GM21619 (cell line): ENCODE data around the gene SMYD2.
A peak's percentile ranks its signal among the peaks of the same experiment; 100 is the strongest.
"Not testable (repeated sequence)": the region's sequence is repeated elsewhere in the genome, so short reads cannot be mapped to it uniquely, and the experiment has no call there.

Experiments used
- ATAC-seq: cut with Tn5 transposase; IDR thresholded peaks from one replicate; pipeline ENCODE4 v1.9.1; 2021; ENCODE audit not compliant: unreplicated experiment

SMYD2 gene

DNA sequence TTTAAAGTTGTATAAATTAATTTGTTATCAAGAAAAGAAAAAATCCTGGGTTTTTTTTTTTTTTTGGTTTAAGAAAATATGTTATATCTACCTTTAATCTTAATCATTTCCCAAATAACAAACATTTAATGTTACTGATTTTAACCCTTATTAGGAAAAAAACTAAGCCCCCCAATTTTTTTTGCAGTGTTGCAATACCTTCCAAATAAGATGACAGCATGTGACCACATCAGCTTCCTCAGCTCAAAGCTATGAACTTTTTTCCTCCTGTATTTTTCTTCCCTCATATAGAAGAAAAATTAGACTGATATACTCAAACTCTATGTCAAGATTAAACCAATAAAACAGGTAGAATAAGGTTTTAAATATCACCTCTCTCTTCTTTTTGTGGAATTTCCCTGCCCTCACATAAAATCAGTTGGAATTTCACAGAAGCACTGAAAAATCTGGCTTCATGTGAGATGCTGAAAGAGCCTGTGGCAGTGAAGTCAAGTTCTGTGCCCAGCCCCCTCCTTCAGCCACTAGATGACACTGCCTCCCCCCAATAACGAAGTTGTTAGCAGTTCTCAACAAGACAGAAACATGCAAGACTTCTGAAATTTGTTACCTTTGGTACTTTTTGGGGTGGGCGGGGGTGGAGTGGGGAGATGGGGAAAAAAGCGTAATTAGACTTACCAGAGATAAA is 9.6 kb upstream of the SMYD2 start:
- no peak for ATAC-seq

DNA sequence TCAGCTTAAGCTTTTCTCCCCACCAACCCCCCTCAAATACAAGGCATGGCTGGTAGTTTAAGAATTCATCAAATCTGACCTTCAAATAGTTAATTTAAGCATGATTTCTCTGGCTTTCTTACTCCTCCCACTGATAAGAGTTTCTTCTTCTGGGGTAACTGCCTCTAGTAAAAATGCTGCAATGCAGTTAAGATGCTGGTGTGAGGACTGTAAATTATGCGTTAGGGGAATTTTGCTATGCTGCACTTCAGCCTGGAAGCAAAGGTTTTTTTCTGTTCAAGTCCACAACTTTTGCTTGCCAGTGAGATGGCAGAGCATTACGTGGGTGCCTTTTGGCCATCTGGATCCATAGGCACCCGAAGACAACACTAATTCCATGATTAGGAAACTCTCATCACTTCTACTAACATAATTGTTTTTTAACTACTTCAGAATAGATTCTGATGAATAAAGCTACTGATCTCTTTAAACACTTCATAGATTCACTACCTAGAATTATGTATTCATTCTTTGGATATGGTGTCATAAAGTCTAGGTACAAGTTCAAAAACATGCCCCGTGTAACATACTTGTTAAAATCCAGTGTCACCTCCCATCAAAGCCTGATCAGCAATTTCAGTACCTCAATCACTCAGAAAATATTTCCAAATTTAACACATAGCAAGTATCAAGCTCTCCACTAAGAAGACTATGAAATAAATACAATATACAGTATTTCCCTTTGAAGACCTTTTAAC is 8.8 kb upstream of the SMYD2 start:
- ATAC-seq = no peak

DNA sequence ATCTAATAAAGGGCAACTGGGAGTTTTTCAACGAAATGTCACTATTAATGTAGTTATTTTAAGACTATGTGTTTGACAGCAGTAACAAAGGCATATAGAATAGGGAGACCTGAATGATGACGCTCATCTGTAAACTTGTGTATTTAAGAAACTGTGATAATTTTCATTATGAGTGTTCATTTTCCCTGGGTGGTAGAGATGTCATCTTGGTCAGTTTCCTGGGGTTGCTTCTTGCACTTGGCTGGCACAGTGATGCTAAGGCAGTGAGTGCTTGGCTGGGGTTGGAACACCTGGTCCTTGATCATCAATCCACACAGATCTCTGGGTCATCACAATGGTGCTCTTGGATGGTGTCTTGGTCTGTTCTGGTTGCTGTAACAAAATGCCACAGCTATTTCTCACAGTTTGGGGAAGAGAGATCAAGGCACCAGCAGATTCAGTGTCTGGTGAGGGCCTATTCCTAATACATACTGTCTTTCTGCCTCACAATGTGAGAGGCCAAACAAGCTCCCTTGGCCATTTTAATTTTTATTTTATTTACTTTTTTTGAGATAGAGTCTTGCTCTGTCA is 7.9 kb upstream of the SMYD2 start:
- no peak for ATAC-seq

DNA sequence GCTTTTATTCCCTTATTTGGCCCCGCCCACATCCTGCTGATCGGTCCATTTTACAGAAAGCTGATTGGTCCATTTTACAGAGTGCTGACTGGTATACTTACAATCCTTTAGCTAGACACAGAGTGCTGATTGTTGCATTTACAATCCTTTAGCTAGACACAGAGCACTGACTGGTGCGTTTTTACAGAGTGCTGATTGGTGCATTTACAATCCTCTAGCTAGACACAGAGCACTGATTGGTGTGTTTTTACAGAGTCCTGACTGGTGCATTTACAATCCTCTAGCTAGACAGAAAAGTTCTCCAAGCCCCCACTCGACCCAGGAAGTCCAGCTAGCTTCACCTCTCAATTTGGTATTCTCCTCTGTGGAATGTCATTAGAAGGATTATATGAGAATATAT is 5.3 kb upstream of the SMYD2 start:
- not testable (repeated sequence) for ATAC-seq

DNA sequence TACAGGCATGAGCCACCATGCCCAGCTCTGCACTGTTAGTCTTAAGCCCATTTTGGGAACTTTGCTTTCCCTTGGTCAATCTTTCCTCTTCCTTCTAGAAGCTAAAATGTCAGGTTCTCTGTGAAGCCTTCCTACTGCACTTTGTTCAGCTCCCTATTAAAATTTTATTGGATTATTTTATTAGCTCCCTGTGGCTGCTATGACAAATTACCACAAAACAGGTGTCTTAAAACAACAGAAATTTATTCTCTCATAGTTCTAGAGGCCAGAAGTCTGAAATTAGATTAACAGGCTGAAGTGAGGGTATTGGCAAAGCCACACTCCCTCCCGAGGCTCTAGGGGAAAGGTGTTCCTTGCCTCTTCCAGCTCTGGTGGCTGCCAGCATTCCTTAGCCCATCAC is 4.2 kb upstream of the SMYD2 start:
- no peak for ATAC-seq

DNA sequence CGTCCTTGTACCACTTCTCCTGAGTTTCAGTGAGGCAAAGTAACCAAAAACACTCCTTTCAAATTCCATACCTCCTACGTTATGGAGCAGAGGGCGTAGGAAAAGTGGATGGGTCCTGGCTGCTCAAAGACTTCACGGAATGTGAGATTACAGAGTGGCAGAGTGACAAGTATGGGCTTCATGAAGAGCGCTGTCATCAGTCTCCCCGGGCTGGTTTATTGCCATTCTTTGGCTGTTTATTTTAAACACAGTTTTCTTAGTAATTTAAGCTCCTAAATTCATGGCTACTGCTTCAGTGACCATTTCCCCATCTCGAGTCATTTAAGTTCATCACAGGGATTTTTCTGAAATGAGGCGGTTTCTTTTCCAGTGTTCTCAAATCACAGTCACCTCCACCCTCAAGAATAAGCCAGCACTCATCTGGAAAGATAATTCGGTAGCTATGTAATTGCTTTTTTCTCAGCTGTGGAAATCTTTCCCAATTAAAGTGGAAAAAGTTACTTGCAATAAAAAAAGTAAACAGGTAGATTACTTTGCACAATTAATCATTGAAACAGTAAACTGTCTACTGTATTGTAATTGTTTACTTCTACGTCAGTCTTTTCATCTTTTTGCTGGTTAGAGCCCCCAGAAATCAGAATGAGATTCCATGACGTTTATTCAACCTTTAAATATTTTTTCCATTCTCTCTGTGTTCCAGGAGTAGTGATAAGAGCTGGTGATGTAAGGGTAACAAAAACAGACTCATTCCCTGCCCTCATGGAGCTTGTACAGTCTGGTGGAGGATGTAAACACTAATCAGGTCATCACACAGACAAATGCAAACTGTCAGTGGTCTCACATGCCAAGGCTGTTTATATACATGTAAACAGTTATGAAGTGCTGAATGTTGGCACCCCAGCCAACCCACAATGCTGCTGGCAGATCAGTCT is 3.0 kb upstream of the SMYD2 start:
- no peak for ATAC-seq

DNA sequence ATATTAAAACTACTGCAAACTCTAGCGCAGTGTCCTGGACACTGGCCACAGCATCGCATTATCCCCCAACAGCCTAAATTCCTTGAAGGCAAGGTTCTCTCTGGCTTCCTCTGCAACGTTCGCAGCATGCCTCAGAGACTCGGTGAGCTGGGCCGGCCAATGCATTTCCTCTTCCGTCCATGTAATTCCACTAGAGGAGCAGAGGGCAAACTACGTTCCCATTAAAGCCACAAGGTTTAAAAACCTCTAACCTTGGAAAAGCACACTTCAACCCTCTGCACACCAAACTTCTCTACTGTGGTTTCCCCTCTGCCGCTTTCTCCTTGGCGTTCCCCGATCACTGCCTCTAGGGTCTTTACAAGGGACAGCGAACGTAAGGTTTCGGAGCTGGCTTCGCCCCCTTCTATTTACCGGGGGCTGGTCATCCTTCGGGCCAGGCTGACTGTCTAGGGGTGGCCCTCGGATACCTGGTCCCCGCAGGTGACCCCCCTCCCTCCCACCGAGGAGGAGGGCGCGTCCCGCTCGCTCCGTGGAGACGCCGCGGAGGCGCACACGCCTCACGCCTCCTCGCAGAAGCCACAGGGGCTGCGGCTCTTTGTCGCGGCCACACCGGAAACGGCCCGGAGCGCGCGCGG is 456 bp upstream of the SMYD2 start:
- ATAC-seq = peak; percentile 51

DNA sequence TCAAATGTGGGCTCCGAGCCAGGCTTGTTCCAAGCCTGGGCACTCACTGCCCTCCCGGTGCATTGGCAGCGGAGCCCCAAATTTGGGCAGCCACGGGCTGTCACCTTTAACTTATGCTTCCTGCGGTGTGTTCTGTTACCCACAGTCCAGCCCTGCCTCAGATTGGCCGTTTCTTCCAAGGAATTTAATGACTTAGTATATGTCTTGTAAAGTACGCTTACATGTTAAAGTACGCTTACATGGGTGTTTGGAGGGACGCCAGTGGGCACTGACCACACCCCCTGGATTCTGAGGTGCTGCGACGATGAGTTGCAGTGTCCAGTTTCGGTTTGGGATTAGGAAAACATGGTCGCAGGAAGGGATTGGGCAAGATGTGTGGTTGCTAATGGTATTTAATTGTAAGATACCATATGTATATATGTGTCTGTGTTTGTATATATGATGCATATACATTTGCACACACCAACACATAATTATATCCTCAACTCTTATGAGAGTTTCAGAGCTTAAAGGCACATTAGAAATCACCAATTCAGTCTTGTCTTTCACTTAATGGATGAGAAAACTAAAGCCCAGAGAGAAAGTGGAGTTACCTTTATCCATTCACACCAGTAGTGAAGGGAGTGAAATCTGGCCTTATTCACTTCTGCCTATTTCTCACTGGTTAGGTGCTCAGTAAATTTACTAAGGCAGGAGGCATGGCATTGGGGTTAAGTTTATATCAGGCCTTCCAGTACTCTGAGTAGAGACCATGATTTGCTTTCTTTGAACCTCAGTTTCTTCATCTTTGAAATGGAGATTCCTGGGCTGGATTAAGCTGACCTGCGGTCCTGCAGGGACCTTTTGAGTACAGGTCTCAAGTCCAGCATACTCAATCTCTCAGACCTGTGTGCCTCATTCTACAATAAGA is 1.0 kb downstream of the SMYD2 start:
- ATAC-seq = no peak

DNA sequence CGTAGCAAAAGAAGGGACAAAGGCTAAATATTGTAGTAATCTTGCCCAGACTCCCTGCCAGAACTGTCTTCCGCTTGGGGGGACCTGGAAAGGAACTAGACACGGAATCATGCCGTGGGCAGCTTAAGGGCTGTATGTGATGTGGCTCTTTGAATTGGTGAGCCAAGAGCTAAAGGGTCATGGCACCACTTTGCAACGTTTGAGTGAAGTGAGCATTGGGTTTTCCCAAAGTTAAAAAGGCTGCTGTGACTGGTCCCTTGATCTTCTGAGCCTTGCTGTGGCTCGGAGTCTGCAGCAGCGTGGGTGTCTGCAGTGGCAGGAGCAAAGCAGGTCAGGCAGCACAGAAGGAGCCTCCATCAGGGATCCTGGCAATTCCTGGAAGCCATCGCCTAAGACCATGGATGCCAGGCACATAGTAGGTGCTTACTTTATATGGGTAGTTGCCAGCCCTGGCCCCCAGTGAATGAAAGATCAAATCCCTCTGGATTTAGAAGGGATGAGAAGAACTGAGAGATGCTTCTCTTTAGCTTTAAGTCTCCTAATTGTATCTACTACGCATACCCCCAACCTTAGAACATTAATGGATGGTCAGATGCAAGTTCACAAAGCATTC is 1.8 kb downstream of the SMYD2 start:
- no peak for ATAC-seq

DNA sequence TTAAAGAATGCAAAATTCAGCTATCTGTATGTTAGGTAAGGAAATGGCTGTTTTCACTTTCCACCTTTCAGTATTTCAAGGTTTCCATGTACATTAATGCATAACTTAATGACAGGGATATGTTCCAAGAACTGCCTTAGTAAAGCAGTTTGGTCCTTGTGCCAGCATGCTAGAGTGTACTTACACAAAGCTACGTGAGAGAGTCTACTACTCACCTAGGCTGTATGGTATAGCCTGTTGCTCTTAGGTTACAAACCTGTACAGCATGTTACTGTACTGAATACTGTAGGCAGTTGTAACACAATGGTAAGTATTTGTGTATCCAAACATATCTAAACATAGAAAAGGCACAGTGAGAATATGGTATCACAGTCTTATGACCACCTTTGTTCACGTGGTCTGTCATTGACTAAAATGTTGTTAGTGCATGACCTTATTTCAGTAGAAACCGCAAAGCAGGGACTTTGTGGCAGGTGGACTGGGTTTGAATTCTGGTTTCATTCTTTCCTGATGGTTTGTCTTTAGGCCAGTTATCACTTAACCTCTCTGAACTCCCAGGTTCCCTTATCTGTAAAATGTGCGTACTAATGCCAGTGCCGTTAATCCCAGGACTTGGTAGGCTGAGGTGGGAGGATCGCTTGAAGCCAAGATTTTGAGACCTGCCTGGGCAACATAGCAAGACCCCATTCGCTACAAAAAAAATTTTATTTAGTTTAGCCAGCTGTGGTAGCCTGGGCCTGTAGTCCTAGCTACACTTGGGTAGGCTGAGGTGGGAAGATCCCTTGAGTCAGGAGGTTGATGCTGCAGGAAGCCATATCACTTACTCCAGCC is 4.9 kb downstream of the SMYD2 start:
- no peak for ATAC-seq

DNA sequence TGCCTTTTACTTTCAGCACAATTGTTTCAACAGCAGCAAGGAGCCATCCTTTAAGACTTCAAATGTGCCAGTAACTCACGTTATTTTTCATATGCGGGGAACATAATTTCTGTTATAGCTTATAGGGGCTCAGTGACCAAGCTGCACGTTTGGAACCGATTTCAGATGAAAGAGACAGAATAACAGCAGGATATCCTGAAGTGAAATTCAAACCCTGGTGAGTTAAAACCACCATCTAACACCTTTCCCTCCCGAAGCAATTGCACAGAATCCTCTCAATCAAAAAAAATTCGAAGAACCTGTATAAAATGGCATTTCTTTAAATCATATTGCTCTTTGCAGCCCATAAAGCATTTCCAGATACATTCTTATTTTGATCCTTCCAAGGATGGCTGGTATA is 6.9 kb downstream of the SMYD2 start:
- no peak for ATAC-seq

DNA sequence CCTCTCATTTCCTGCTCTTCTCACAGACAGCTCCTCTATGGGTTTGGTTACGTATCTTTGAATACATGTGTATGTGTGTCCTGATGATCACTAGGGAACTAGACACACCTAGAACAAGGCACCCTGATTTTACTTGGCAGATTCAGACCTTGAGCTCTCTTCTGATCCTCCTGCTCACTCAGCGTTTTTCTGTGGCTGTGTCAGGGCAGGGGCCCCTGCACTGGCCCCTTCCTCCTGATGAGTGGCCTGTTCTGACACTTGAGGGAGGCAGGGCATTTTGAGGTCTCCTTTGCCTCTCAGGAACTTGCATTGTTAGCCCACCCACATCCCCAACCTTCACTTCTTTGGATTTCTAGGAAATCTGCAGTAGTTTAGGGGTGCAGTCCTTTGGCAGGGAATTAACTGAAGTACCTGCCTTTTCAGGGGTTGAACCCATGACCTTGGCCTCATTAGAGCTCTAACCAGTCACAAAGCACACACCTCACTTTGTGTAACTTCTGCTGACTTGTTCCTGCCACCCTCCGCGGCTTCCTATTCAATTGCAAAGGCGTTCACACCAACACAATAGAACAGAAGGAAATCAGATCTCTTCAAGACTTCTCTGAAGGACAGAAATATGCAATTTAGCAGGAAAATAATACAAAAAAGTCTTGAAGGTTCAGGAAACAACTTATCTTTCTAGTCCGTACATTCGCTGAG is 8.8 kb downstream of the SMYD2 start:
- ATAC-seq = no peak

DNA sequence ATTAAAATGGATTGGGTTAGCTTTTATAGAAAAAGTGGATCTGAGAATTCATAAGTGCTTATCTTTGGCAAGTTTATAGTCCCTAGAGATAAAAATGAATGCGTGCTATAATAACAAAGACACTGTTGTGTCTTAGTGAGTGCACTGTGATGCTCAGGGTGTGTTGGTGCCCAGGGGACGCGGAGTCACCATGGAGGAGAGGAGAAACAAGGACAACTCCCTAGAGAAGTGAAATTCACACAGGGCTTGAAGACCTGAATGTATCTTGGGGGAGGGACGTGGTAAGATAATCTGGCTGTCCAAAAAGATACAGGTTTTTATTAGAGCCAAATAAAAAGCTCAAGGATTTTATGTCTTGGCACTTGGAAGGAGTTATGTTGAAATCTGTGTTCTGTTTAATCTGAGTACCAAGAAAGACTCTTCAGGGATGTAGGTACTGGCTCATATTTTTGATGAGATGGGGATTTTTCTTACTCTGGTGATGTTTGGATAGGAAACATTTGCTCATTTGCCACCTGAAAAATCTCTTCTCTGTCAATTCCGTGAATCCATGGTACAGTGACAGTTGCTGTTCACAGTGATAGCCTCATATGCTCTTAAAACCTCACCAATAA is 9.6 kb downstream of the SMYD2 start:
- ATAC-seq = no peak

DNA sequence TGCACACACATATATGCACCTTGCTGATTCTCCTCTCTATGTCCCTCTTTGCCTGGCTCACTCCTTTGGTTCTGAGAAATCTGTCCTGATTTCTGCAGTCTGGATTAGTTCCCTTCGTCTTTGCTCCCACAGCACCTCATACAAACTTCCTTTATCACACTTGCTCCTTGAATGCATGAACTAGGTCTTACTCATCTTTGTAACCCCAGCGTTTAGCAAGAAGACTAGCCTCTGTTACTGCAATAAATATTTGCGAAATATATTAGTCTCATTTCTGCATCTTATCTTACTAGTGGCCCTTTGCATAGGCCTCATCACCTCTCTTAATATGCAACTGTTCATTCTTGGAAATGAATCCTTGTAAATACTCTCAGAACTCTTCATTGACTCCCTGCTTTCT is 11.4 kb downstream of the SMYD2 start:
- no peak for ATAC-seq

DNA sequence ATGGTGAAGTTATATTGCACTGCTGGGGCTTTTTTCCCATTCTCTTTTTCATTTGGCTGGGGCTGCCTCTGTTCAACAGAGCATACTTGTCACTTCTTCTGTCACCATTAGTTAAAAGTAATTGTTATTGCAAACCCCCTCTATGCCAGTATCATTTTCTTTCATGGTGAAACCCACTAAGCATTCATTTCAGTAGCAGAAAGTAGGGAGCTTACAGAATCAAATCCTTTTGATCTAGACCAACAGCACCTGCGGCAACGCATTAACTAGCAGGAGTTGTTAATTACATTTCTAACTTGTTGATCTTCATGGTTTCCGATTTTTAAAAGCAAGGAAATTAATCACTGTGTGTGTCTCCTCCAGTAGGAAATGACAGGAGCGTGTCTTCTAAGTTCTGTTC is 15.0 kb downstream of the SMYD2 start:
- no peak for ATAC-seq

DNA sequence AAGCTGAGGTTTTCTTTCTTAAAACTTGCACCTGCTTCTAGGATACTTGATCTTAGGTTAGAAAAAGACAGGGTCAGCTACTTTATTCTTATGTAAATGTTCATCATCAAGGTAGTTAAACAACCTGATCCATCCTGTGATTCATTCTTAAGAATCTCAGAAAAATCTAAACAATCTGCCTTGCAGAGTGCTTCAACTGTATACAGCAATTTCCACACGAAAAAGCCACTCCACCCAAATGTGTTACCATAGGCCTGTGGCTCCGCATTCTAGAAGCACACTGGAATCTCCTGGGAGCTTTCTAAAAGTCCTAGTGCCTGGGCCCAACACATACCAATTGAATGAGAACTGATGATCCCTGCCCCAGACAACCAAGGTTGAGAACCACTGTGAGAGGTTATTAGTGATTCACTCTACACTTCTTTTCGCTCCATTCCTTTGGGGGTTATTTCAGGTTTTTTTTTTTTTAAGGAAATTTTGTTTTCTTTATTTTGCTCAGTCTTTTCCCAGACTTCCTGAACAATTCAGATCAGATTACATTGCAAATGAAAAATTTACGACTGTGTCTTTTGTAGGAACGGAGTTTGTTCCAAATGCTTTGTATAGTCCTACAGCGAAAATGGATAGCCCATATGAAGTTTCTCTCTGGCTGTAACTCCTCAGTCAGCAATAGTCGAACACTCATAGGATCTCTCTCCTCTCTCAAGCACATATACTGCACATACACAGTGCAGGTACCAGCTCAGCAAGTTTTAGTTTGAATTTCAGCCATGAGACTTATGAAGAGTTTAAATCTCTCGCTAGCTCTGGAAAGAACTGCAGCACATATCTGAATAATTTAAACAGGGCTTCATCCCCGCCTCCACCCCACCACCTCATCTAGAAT is 16.1 kb downstream of the SMYD2 start:
- ATAC-seq = no peak
